ENCODE results near the gene DEPDC1.

DNA sequence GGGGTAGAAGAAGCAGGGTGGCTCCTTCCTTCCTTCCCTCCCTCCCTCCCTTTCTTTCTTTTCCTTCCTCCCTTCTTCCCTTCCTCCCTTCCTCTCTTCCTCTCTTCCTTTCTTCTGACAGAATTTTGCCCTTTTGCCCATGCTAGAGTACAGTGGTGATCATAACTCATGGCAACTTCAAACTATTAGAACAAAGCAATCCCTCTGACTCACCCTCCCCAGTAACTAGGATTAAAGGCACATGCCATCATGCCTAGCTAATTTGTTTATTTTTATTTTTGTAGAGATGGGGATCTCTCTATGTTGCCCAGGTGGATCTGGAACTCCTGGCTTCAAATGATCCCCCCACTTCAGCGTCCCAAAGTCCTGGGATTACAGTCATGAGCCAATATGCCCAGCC, 37.1 kb downstream of the DEPDC1 start:
- TF ChIP-seq, protein P1, sequence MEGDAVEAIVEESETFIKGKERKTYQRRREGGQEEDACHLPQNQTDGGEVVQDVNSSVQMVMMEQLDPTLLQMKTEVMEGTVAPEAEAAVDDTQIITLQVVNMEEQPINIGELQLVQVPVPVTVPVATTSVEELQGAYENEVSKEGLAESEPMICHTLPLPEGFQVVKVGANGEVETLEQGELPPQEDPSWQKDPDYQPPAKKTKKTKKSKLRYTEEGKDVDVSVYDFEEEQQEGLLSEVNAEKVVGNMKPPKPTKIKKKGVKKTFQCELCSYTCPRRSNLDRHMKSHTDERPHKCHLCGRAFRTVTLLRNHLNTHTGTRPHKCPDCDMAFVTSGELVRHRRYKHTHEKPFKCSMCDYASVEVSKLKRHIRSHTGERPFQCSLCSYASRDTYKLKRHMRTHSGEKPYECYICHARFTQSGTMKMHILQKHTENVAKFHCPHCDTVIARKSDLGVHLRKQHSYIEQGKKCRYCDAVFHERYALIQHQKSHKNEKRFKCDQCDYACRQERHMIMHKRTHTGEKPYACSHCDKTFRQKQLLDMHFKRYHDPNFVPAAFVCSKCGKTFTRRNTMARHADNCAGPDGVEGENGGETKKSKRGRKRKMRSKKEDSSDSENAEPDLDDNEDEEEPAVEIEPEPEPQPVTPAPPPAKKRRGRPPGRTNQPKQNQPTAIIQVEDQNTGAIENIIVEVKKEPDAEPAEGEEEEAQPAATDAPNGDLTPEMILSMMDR (conservative IDR thresholded peaks at IDR 0.05), result no peak
- TF ChIP-seq EZH2 (IDR thresholded peaks at IDR 0.05; ENCODE audit: low read depth), result no peak
